ENCODE results near the gene PPP2R5A. TPM values are rescaled to one million over a fixed set of nuclear protein-coding genes. Genes with fewer than 3 reads are reported as not detected.
A peak's percentile ranks its signal among the peaks of the same experiment; 100 is the strongest.

PPP2R5A gene
- 2.2 TPM for total RNA-seq (ENCODE audit: unreplicated experiment)
- long read RNA-seq, result 0 reads

GRCh38 chr1:212284744-212285684, at the start of gene PPP2R5A:
Gene PPP2R5A (plus strand): TSS chr1:212285410. CDS start chr1:212286111, 701 bp downstream.
- DNase-seq, result peak; percentile 96
- Mint-ChIP-seq H3K36me3 (ENCODE audit: unreplicated experiment) (peaks cover 4% of the 10 kb centered on the region), H3K27me3 (ENCODE audit: unreplicated experiment) (peaks cover 5% of the 10 kb centered on the region), H3K27ac (ENCODE audit: unreplicated experiment) (peak within 1 kb of the TSS; percentile 33), H3K9me3 (ENCODE audit: unreplicated experiment) (peaks cover 12% of the 10 kb centered on the region), H3K4me1 (ENCODE audit: low read depth, unreplicated experiment) (peaks cover 5% of the 10 kb centered on the region), H3K4me3 (ENCODE audit: unreplicated experiment) (peak within 1 kb of the TSS; percentile 97)
- TF ChIP-seq CTCF (IDR thresholded peaks at IDR 0.05; ENCODE audit: partially characterized antibody, unreplicated experiment), result no peak

- no peak for DNase-seq
- H3K4me3 Mint-ChIP-seq (ENCODE audit: unreplicated experiment), result no peak overlapping the region
- H3K9me3 Mint-ChIP-seq (ENCODE audit: unreplicated experiment), result no peaks in the 10 kb centered on the region
- no peak for TF ChIP-seq CTCF (IDR thresholded peaks at IDR 0.05; ENCODE audit: partially characterized antibody, unreplicated experiment)
- H3K27me3 Mint-ChIP-seq (ENCODE audit: unreplicated experiment), result no peaks in the 10 kb centered on the region
- no peaks in the 10 kb centered on the region for H3K4me1 Mint-ChIP-seq (ENCODE audit: low read depth, unreplicated experiment)
- peaks cover 8% of the 10 kb centered on the region for H3K36me3 Mint-ChIP-seq (ENCODE audit: unreplicated experiment)
- no peak overlapping the region for H3K27ac Mint-ChIP-seq (ENCODE audit: unreplicated experiment)
These were observed 49.4 kb upstream of the PPP2R5A start for GRCh38 chr1:212235857-212236256.

- Mint-ChIP-seq H3K27ac (ENCODE audit: unreplicated experiment) (no peak overlapping the region), H3K4me1 (ENCODE audit: low read depth, unreplicated experiment) (no peaks in the 10 kb centered on the region), H3K36me3 (ENCODE audit: unreplicated experiment) (peaks cover 8% of the 10 kb centered on the region)
These were observed 48.5 kb upstream of the PPP2R5A start for GRCh38 chr1:212236664-212237220.

GRCh38 chr1:212237651-212238050, 47.6 kb upstream of the PPP2R5A start:
- no peak for TF ChIP-seq CTCF (IDR thresholded peaks at IDR 0.05; ENCODE audit: partially characterized antibody, unreplicated experiment)
- Mint-ChIP-seq H3K4me3 (ENCODE audit: unreplicated experiment) (no peak overlapping the region), H3K4me1 (ENCODE audit: low read depth, unreplicated experiment) (no peaks in the 10 kb centered on the region), H3K36me3 (ENCODE audit: unreplicated experiment) (peaks cover 5% of the 10 kb centered on the region), H3K27me3 (ENCODE audit: unreplicated experiment) (no peaks in the 10 kb centered on the region), H3K27ac (ENCODE audit: unreplicated experiment) (no peak overlapping the region), H3K9me3 (ENCODE audit: unreplicated experiment) (no peaks in the 10 kb centered on the region)
- no peak for DNase-seq

More at GRCh38 chr1:212236664-212237220, 48.5 kb upstream of the PPP2R5A start:
- Mint-ChIP-seq H3K27me3 (ENCODE audit: unreplicated experiment) (no peaks in the 10 kb centered on the region), H3K4me3 (ENCODE audit: unreplicated experiment) (no peak overlapping the region), H3K9me3 (ENCODE audit: unreplicated experiment) (no peaks in the 10 kb centered on the region)
- DNase-seq, result no peak
- no peak for TF ChIP-seq CTCF (IDR thresholded peaks at IDR 0.05; ENCODE audit: partially characterized antibody, unreplicated experiment)

- H3K9me3 Mint-ChIP-seq (ENCODE audit: unreplicated experiment), result no peaks in the 10 kb centered on the region
- H3K27ac Mint-ChIP-seq (ENCODE audit: unreplicated experiment), result no peak overlapping the region
- H3K36me3 Mint-ChIP-seq (ENCODE audit: unreplicated experiment), result no peaks in the 10 kb centered on the region
- no peak for TF ChIP-seq CTCF (IDR thresholded peaks at IDR 0.05; ENCODE audit: partially characterized antibody, unreplicated experiment)
- no peak for DNase-seq
- H3K4me3 Mint-ChIP-seq (ENCODE audit: unreplicated experiment), result no peak overlapping the region
- H3K27me3 Mint-ChIP-seq (ENCODE audit: unreplicated experiment), result no peaks in the 10 kb centered on the region
- H3K4me1 Mint-ChIP-seq (ENCODE audit: low read depth, unreplicated experiment), result no peaks in the 10 kb centered on the region
These were observed 46.7 kb upstream of the PPP2R5A start for GRCh38 chr1:212238552-212238951.

Measured in glutamatergic neuron (in vitro differentiated cells).